VCaP (cell line): ENCODE measurements around the gene TINAG.

Source experiments
- H3K27ac ChIP-seq: fragments of 450-650 bp; 2 replicates; pipeline ENCODE4 v1.5.1; 2017
- TF ChIP-seq, protein P1 (sequence below): fragments of 450-650 bp; conservative IDR thresholded peaks from 2 replicates; pipeline ENCODE4 v1.5.1; 2017; ENCODE audit warnings: mild to moderate bottlenecking, moderate library complexity

The TINAG gene

GRCh38 chr6:54308289-54308985, at the start of gene TINAG:
Gene TINAG (plus strand): TSS chr6:54308441. CDS start chr6:54308551, 110 bp downstream.
- H3K27ac ChIP-seq = no peak within 1 kb of the TSS
- TF ChIP-seq, protein P1, sequence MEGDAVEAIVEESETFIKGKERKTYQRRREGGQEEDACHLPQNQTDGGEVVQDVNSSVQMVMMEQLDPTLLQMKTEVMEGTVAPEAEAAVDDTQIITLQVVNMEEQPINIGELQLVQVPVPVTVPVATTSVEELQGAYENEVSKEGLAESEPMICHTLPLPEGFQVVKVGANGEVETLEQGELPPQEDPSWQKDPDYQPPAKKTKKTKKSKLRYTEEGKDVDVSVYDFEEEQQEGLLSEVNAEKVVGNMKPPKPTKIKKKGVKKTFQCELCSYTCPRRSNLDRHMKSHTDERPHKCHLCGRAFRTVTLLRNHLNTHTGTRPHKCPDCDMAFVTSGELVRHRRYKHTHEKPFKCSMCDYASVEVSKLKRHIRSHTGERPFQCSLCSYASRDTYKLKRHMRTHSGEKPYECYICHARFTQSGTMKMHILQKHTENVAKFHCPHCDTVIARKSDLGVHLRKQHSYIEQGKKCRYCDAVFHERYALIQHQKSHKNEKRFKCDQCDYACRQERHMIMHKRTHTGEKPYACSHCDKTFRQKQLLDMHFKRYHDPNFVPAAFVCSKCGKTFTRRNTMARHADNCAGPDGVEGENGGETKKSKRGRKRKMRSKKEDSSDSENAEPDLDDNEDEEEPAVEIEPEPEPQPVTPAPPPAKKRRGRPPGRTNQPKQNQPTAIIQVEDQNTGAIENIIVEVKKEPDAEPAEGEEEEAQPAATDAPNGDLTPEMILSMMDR = no peak

GRCh38 chr6:54260025-54260424, 48.2 kb upstream of the TINAG start:
- no peak overlapping the region for H3K27ac ChIP-seq
- TF ChIP-seq, protein P1 = no peak

GRCh38 chr6:54262499-54262898, 45.7 kb upstream of the TINAG start:
- no peak overlapping the region for H3K27ac ChIP-seq

GRCh38 chr6:54262971-54263370, 45.3 kb upstream of the TINAG start:
- no peak overlapping the region for H3K27ac ChIP-seq
- TF ChIP-seq, protein P1 = no peak

More at GRCh38 chr6:54262499-54262898, 45.7 kb upstream of the TINAG start:
- TF ChIP-seq, protein P1 = no peak

- TF ChIP-seq, protein P1 = no peak
- no peak overlapping the region for H3K27ac ChIP-seq
These were observed 43.5 kb upstream of the TINAG start for GRCh38 chr6:54264581-54265272.

- TF ChIP-seq, protein P1 = no peak
These were observed 41.8 kb upstream of the TINAG start for GRCh38 chr6:54266400-54266923.

DNA sequence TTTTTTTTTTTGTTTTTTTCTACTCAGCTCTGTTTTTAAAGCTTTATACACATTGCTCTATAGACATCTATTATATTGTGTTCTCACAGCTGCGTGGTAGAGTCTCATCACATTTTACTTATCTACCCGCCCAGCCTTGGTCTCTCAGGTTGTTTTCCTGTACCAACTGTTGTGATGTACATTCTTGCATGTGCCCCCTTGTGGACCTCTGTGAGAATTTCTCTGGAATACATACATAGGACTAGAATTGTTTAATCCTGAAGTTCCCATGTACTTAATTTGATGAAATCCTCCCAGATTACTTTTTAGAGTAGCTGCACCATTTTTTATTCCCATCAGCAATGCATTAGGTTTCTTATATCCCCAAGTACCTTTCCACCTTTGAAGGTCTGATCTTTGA, 40.4 kb upstream of the TINAG start:
- TF ChIP-seq, protein P1 = peak; percentile 76
- no peak overlapping the region for H3K27ac ChIP-seq

More at GRCh38 chr6:54266400-54266923, 41.8 kb upstream of the TINAG start:
- H3K27ac ChIP-seq = no peak overlapping the region
